NCI-H69 (cell line): Measurements from ENCODE around the gene SPAG5.

Source experiments
- DNase-seq: peaks from one replicate; lab custom pipeline; 2025; lab: John Stamatoyannopoulos, UW

The SPAG5 gene, protein sequence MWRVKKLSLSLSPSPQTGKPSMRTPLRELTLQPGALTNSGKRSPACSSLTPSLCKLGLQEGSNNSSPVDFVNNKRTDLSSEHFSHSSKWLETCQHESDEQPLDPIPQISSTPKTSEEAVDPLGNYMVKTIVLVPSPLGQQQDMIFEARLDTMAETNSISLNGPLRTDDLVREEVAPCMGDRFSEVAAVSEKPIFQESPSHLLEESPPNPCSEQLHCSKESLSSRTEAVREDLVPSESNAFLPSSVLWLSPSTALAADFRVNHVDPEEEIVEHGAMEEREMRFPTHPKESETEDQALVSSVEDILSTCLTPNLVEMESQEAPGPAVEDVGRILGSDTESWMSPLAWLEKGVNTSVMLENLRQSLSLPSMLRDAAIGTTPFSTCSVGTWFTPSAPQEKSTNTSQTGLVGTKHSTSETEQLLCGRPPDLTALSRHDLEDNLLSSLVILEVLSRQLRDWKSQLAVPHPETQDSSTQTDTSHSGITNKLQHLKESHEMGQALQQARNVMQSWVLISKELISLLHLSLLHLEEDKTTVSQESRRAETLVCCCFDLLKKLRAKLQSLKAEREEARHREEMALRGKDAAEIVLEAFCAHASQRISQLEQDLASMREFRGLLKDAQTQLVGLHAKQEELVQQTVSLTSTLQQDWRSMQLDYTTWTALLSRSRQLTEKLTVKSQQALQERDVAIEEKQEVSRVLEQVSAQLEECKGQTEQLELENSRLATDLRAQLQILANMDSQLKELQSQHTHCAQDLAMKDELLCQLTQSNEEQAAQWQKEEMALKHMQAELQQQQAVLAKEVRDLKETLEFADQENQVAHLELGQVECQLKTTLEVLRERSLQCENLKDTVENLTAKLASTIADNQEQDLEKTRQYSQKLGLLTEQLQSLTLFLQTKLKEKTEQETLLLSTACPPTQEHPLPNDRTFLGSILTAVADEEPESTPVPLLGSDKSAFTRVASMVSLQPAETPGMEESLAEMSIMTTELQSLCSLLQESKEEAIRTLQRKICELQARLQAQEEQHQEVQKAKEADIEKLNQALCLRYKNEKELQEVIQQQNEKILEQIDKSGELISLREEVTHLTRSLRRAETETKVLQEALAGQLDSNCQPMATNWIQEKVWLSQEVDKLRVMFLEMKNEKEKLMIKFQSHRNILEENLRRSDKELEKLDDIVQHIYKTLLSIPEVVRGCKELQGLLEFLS

GRCh38 chr17:28598799-28599310, at the start of gene SPAG5:
Gene SPAG5 (minus strand): TSS chr17:28599025. CDS start chr17:28598946, 79 bp downstream.
- DNase-seq = peak; percentile 98

DNA sequence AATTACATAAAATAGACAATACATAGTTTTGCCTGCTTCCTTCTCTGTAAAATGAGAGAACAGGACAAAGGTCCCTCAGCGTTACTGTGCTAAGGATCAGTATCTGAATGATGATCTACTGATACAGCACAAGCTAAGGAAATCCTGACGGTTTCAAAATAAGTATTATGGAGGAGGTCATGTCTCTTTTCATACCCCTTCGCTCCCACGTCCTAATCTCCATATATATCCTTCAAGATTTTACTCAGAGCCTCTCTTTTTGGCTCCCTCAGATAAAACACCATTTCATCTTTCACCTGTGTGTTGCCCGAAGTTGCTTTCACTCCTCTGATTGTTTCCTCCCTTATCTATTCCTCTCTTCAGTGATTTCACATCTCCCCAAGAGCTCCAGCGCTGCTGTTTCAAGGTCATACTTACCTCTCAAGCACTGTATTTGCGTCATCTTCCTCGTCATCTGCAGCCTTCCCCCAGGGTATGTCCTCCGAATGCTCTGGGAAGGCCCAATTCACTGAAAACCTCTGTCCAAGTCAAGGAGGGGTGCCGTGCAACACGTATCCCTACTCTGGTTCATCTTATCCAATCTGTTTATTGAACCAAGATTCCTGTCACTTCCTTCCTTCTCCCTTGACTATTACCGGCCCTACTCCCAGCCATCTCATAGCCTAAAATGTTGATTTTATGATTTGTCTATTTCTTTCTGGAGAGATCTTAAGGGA, 47.4 kb upstream of the SPAG5 start:
- DNase-seq = no peak

- DNase-seq = no peak
Measured at GRCh38 chr17:28645576-28645939, 46.7 kb upstream of the SPAG5 start.

DNA sequence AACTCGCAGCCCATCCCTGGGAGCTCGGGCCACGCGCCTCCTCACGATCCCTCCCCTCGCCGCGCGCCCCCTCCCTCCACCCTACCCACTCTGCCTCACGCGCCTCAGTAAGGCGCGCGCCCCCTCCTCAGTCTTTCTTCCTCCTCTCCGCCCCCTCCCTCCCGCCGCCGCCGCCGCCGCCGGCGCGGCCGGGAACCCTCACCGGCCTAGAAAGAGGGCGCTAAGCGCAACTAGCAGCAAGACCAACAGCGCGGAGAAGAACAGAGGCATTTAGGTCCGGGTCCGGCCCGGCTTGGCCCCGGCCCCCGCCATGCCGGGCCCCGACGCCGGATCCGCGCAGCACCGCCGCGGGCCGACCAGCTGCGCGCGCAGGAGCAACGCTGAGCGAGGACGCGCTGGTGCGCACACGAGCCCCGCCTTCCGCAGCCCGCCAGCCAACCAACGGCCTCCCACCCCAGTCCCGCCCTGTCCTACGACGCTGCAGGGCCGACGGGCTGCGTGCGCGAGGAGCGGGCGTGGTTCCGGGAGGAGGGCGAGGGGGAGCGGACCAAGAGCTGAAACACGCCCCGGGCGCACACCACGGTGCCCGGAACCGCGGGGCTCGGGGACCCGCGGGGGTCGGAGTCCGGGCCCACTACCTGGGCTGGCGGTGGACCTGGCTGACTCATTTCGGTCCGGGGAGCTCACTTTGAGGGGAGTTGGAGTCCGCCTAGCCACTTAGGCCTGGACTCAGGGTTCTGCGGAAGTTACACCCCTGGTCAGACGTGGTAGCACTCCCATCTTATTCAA, 46.2 kb upstream of the SPAG5 start, which contains the start of gene BLTP2:
TSS of gene BLTP2 (minus strand) at position 372 of the 789 bp plus-strand sequence. CDS start at position 270, 102 bp downstream.
- DNase-seq = peak; percentile 98

DNA sequence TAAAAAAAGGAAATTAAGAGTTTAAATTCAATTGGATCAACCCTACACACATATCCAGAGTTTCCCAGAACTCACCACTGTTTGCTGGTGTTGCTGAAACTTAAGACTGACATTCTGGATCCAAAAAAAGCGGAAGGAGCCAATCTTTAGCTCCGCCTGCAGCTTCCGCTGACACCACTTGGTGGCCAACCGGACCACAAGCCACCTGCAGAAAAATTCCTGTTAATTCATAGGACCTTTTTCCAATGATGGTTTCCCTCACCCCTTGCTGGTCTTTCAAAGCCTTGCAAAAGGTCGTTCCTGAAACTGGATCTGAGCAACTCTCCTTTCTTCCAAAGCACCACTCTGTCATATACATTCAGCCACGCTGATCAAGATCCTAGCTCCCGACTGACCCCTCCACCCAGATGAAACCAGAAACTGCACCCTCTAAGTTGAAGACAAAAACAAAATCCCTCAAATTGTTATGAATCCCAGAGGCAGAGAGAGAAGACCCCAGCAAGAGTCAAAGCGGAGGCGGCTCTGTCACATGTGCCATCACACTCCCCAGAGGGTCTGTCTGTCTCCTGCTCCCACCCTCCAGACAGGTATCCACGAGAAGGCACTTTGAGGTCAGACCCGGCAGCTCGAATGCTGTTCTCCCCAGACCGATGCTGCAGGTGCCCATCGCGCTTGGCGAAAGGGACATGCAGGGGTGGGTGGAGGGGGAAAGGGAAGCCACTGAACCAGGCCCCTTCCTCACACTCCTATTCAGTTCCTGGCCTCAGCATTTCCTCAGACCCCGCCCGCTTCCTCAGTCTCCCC, 45.4 kb upstream of the SPAG5 start:
- peak; percentile 73 for DNase-seq

DNA sequence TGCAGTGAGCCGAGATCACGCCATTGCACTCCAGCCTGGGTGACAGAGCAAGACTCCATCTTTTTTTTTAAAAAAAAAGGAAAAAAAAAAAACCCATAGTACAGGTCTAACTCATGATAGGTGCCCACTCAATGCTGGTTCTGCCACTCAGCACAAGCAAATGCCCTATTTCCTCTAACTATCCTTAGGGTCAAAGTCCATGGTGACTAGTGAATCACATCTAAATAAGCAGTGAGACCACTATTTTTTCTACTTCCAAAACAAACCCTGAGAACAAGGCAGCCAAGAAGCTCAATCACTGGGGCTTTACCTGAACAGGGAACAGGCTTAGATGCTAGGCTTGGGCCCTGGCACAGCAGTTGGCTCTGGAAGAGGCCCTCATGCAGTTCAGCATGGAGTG, 42.8 kb upstream of the SPAG5 start:
- no peak for DNase-seq

GRCh38 chr17:28635506-28635905, 36.7 kb upstream of the SPAG5 start:
- DNase-seq = no peak

DNA sequence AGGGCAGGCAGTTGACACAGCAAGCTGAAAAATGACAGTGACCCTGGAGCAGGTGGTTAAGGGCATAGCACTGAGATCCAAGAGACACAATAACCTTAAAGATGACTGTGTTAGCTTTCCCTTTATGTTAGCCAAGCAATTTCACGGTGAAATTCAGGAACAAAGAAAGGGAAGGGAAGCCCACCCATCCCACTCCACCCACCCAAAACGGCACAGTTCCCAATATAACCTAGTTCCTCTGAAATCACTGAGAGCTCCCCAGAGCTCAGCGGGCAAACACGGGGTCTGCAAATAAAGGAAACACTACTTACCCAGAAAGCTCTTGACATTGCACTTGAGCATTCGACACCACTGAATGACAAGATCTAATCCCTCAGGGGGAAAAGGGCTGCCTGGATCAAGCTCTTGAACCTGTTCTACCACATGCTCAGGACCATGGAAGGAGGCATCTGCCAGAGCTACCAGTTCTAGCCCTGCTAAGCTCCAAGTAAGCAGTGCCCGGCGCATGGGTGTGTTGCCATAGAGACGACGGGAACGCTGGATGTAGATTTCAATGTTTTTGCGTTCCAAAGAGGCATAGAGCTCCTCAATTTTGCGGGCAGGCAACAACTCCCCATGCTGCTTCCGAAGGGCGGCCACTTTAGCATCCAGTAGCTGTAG, 35.5 kb upstream of the SPAG5 start:
- no peak for DNase-seq

- no peak for DNase-seq
Measured at GRCh38 chr17:28626818-28627217, 28.0 kb upstream of the SPAG5 start.

- no peak for DNase-seq
Measured at GRCh38 chr17:28624148-28624547, 25.3 kb upstream of the SPAG5 start.

GRCh38 chr17:28623696-28624095, 24.9 kb upstream of the SPAG5 start:
- no peak for DNase-seq

DNA sequence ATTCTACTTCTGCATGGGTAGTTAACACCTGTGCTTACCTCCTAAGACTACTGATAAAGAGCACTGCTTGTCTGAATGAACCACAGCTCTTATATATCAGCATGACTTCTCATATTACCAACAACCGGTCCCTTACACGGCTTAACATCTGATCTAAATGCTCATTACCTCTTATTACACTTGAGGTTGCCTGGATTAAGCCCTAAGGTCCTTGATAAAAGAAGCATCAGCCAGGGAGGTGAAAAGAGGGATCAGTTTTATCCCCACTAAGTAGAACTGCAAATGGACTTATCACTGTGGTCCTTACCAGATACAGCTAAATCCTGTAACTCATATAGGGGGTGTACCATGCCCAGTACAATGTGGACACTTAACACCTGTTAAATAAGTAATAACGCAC, 23.4 kb upstream of the SPAG5 start:
- no peak for DNase-seq

DNA sequence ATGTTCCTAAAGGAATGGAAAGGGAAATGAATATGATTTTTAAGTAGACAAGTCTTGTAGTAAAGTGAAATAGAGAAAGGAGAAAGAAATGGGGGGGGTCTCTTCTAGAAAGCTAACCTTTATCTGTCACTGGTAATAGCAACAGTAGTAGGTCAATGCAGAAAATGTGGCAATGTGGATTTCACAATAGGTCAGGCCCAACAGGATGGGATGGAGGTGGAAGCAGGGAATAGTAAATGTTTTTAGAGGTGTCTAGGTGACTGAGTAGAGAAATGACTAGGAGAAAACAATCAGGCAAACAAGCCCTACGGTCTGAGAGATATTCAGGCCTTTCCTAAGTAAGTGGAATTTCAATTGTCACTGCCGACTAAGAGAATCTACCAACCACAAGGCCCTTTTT, 21.2 kb upstream of the SPAG5 start:
- no peak for DNase-seq

- DNase-seq = no peak
Measured at GRCh38 chr17:28618464-28618863, 19.6 kb upstream of the SPAG5 start.

DNA sequence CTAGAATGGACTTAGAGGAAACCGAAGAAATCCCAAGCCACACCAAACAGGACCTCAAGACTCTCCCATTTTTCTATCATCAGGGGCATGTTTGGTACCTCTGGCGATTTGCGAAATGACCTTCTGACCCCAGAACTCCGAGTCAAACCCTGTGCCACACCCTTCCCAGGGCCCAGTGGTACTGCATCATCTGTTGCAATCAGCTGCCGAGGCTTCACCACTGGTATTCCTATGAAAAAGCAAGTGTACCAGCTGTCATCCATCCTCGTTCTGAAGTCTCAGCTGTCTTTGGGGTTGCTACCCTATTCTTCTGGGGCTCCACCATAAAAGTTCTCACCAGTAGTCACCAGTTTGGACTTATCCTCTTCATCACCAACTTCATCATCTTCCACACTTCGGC, 17.5 kb upstream of the SPAG5 start:
- no peak for DNase-seq

DNA sequence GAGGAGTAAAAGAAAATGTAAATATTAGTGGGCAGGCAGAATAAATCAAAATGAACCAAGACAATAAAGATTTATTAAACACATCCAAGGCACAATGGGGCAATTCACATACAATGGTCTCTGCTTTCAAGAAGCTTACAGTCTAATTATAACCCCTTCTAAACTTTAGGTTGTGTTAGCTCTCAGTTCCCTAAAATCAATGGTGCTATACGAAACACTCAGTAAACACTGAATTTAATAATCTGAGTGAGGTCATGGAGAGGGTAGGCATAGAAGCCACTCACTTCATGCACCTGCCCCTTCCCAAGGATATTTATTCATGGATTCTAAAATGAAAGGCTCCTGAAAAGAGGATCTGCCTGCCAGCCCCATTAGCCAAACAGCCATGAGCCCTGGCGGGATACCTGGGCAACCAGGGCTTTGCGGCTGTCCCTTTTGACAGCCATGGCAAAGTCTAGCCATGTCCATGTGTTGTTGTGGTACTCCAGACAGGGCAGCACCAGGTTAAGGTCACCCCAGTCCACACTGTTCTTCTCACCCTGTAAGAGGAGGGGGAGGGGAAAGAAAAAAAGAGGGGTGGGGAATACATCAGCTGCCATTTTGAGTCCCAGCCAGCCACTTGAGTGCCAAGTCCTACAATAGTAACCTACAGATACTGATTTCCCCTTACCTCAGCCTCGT, 16.6 kb upstream of the SPAG5 start:
- DNase-seq = no peak

DNA sequence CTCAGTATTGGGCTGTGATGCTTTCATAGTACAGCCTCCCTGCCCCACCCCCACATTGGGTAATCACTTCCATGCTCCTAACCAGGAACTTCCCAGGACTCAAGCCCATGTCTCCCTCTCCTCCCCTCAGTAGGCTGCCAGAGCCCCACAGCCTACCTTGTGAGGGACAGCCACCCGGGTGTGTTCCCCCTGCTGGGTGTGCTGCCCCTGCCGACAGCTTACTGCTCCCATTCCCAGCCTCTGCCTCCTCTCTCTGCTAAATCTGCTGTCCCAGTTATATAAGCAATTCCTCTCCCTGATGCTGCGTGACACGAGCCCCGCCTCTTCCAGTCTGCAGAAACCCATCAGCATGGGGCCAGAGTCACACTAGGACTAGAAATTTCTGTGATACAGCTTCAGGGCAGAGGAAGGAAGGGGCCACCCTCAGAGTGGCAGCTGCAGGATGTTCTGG, 15.1 kb upstream of the SPAG5 start, which contains the start of gene RSKR:
TSS of gene RSKR (minus strand) at position 255 of the 451 bp plus-strand sequence. CDS start at position 231, 24 bp downstream.
- DNase-seq = no peak
